NCI-H2029 treated with DMSO at 0.1 percent for 48 hours (cell line): Measurements from ENCODE around the gene COPRS.

ENCODE experiments used
- DNase-seq: peaks from one replicate; lab custom pipeline; 2025; lab: John Stamatoyannopoulos, UW

COPRS gene

GRCh38 chr17:31807846-31808245 lies 51.2 kb downstream of the COPRS start:
- no peak for DNase-seq

GRCh38 chr17:31806921-31807320 lies 52.1 kb downstream of the COPRS start:
- DNase-seq = no peak

- peak; percentile 76 for DNase-seq
Measured at GRCh38 chr17:31803494-31804213, 55.4 kb downstream of the COPRS start.

- no peak for DNase-seq
Measured at GRCh38 chr17:31802502-31802901, 56.5 kb downstream of the COPRS start.
